ENCODE results near the gene TET1. TPM values are rescaled to one million over a fixed set of nuclear protein-coding genes. Genes with fewer than 3 reads are reported as not detected.
A peak's percentile ranks its signal among the peaks of the same experiment; 100 is the strongest.

TET1 gene
- total and polyA plus RNA-seq, 2 of the 13 experiments (the other 11 are each of a cell fraction or from before 2014, with no cell fraction given) = 6.9 to 7.3 TPM

DNA sequence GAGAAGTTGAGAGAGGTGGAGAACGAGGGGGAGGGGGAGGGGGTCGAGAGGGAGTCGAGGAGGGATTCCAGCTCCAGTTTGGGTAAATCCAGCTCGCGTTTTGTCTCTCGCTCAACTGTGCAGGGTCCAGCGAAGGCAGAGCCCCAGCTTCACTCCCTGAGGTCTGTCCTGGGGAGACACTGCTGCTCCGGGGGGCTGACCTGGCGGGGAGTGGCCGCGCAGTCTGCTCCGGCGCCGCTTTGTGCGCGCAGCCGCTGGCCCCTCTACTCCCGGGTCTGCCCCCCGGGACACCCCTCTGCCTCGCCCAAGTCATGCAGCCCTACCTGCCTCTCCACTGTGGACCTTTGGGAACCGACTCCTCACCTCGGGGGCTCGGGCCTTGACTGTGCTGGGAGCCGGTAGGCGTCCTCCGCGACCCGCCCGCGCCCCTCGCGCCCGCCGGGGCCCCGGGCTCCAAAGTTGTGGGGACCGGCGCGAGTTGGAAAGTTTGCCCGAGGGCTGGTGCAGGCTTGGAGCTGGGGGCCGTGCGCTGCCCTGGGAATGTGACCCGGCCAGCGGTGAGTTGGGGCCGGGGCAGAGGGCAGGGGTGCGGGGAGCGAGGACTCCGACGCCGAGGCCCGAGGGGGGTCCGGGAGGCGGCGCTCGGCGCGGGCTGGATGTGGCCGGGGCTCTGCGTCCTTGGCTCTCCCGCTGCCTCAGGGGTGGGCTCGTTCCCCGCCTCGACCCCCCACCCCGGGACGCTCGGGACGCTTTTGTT is at the start of gene TET1 (continued):
- TF ChIP-seq, protein P1, sequence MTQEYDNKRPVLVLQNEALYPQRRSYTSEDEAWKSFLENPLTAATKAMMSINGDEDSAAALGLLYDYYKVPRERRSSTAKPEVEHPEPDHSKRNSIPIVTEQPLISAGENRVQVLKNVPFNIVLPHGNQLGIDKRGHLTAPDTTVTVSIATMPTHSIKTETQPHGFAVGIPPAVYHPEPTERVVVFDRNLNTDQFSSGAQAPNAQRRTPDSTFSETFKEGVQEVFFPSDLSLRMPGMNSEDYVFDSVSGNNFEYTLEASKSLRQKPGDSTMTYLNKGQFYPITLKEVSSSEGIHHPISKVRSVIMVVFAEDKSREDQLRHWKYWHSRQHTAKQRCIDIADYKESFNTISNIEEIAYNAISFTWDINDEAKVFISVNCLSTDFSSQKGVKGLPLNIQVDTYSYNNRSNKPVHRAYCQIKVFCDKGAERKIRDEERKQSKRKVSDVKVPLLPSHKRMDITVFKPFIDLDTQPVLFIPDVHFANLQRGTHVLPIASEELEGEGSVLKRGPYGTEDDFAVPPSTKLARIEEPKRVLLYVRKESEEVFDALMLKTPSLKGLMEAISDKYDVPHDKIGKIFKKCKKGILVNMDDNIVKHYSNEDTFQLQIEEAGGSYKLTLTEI (CRISPR knock-in tag; conservative IDR thresholded peaks at IDR 0.05) = no peak
- TF ChIP-seq ONECUT2 (CRISPR knock-in tag; IDR thresholded peaks at IDR 0.05) (no peak), ZFP36L2 (CRISPR knock-in tag; IDR thresholded peaks at IDR 0.05) (no peak), BRD4 (CRISPR knock-in tag; IDR thresholded peaks at IDR 0.05) (no peak; the same call in 1 of the 2 replicates), TBP (CRISPR knock-in tag; IDR thresholded peaks at IDR 0.05) (no peak), HHEX (CRISPR knock-in tag; IDR thresholded peaks at IDR 0.05) (no peak), SAP130 (CRISPR knock-in tag; IDR thresholded peaks at IDR 0.05; ENCODE audit: low read depth) (peak; percentile 84), SP4 (CRISPR knock-in tag; IDR thresholded peaks at IDR 0.05) (0 out of 2 replicates have a peak, but pooled peaks have one; percentile 30), NCOA2 (CRISPR knock-in tag; IDR thresholded peaks at IDR 0.05) (peak; percentile 36), JUNB (CRISPR knock-in tag; IDR thresholded peaks at IDR 0.05; ENCODE audit: borderline replicate concordance) (no peak), SKI (IDR thresholded peaks at IDR 0.05; ENCODE audit: partially characterized antibody) (no peak), ZNF724P (CRISPR knock-in tag; IDR thresholded peaks at IDR 0.05; ENCODE audit: borderline replicate concordance) (no peak), NCOA5 (CRISPR knock-in tag; IDR thresholded peaks at IDR 0.05) (no peak), RFX3 (CRISPR knock-in tag; IDR thresholded peaks at IDR 0.05) (no peak), SMC3 (IDR thresholded peaks at IDR 0.05; ENCODE audit: low read length) (no peak), SP1 (IDR thresholded peaks at IDR 0.05) (no peak), SP1 (CRISPR knock-in tag; IDR thresholded peaks at IDR 0.05) (no peak), HMG20B (CRISPR knock-in tag; conservative IDR thresholded peaks at IDR 0.05) (0 out of 2 replicates have a peak, but pooled peaks have one; percentile 13), TCF7L2 (IDR thresholded peaks at IDR 0.05; ENCODE audit: low read depth, low read length) (no peak), RBFOX2 (IDR thresholded peaks at IDR 0.05; ENCODE audit: low read depth, low read length) (peak; percentile 81)
- TF ChIP-seq, protein P2, sequence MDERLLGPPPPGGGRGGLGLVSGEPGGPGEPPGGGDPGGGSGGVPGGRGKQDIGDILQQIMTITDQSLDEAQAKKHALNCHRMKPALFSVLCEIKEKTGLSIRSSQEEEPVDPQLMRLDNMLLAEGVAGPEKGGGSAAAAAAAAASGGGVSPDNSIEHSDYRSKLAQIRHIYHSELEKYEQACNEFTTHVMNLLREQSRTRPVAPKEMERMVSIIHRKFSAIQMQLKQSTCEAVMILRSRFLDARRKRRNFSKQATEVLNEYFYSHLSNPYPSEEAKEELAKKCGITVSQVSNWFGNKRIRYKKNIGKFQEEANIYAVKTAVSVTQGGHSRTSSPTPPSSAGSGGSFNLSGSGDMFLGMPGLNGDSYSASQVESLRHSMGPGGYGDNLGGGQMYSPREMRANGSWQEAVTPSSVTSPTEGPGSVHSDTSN (CRISPR knock-in tag; IDR thresholded peaks at IDR 0.05) = no peak
- TF ChIP-seq, protein P3, sequence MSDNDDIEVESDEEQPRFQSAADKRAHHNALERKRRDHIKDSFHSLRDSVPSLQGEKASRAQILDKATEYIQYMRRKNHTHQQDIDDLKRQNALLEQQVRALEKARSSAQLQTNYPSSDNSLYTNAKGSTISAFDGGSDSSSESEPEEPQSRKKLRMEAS (IDR thresholded peaks at IDR 0.05) = peak; percentile 62
- TF ChIP-seq, protein P4, sequence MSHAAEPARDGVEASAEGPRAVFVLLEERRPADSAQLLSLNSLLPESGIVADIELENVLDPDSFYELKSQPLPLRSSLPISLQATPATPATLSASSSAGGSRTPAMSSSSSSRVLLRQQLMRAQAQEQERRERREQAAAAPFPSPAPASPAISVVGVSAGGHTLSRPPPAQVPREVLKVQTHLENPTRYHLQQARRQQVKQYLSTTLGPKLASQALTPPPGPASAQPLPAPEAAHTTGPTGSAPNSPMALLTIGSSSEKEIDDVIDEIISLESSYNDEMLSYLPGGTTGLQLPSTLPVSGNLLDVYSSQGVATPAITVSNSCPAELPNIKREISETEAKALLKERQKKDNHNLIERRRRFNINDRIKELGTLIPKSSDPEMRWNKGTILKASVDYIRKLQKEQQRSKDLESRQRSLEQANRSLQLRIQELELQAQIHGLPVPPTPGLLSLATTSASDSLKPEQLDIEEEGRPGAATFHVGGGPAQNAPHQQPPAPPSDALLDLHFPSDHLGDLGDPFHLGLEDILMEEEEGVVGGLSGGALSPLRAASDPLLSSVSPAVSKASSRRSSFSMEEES (CRISPR knock-in tag; IDR thresholded peaks at IDR 0.05) = 0 out of 2 replicates have a peak, but pooled peaks have one; percentile 53
- TF ChIP-seq, protein P5, sequence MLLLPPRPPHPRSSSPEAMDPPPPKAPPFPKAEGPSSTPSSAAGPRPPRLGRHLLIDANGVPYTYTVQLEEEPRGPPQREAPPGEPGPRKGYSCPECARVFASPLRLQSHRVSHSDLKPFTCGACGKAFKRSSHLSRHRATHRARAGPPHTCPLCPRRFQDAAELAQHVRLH (CRISPR knock-in tag; IDR thresholded peaks at IDR 0.05; ENCODE audit: borderline replicate concordance, low read depth) = peak; percentile 83
- TF ChIP-seq, protein P6, sequence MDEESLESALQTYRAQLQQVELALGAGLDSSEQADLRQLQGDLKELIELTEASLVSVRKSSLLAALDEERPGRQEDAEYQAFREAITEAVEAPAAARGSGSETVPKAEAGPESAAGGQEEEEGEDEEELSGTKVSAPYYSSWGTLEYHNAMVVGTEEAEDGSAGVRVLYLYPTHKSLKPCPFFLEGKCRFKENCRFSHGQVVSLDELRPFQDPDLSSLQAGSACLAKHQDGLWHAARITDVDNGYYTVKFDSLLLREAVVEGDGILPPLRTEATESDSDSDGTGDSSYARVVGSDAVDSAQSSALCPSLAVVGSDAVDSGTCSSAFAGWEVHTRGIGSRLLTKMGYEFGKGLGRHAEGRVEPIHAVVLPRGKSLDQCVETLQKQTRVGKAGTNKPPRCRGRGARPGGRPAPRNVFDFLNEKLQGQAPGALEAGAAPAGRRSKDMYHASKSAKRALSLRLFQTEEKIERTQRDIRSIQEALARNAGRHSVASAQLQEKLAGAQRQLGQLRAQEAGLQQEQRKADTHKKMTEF (CRISPR knock-in tag; IDR thresholded peaks at IDR 0.05) = peak; percentile 77; the same call in 1 of the 2 replicates

All from HepG2 (cell line).